H1 (cell line): ENCODE measurements around the gene KRT17. TPM values are rescaled to one million over a fixed set of nuclear protein-coding genes. Genes with fewer than 3 reads are reported as not detected.

Source experiments
- CTCF ChIA-PET: fragments of 300-600 bp; sonication (Branson Sonifier 250); formaldehyde crosslinking; loops from one replicate; lab custom pipeline; 2021; ENCODE audit not compliant: partially characterized antibody; lab: Charles Lee
- POLR2A ChIA-PET: fragments of 300-600 bp; sonication (Branson Sonifier 250); formaldehyde crosslinking; loops from one replicate; lab custom pipeline; 2021; ENCODE audit warnings: inconsistent platforms; ENCODE audit not compliant: partially characterized antibody; lab: Charles Lee
- DNase-seq, 2 experiments: peaks; one replicate each; pipeline versions ENCODE4 v3.0.0 to v3.0.0-alpha.2; 2010 to 2022; ENCODE audit warnings: low spot score in 2 of 2, low read depth in 1 of 2, mixed read lengths in 1 of 2
- FAIRE-seq: peaks from 2 replicates; lab custom pipeline; 2011; peaks lifted over from hg19 to GRCh38; lab: Jason Lieb, UNC
- H2AFZ ChIP-seq: 2 replicates; pipeline ENCODE4 v1.8.1; 2012; ENCODE audit warnings: low read length, inconsistent platforms
- H2AK5ac ChIP-seq: 2 replicates; pipeline ENCODE4 v1.6.1; 2013; ENCODE audit warnings: low read depth, low read length
- H2BK120ac ChIP-seq: replicated peaks from 2 replicates; pipeline ENCODE3; 2013; ENCODE audit warnings: low read depth, low read length, inconsistent platforms
- H2BK12ac ChIP-seq: 2 replicates; pipeline ENCODE4 v1.6.1; 2013; ENCODE audit warnings: low read depth, low read length
- H2BK15ac ChIP-seq: 2 replicates; pipeline ENCODE4 v1.6.1; 2013; ENCODE audit warnings: low read length
- H2BK20ac ChIP-seq: 2 replicates; pipeline ENCODE4 v1.6.1; 2013; ENCODE audit warnings: low read length
- H2BK5ac ChIP-seq: 2 replicates; pipeline ENCODE4 v1.6.1; 2013; ENCODE audit warnings: low read depth, low read length
- H3K14ac ChIP-seq: 2 replicates; pipeline ENCODE4 v1.6.1; 2013; ENCODE audit warnings: inconsistent platforms; ENCODE audit not compliant: insufficient read length
- H3K18ac ChIP-seq: 2 replicates; pipeline ENCODE4 v1.6.1; 2013; ENCODE audit warnings: low read length; ENCODE audit errors: extremely low read depth
- H3K23ac ChIP-seq: 2 replicates; pipeline ENCODE4 v1.6.1; 2013; ENCODE audit warnings: inconsistent platforms; ENCODE audit not compliant: insufficient read length
- H3K23me2 ChIP-seq: 2 replicates; pipeline ENCODE4 v1.6.1; 2013; ENCODE audit warnings: low read depth, low read length
- H3K27ac ChIP-seq: 2 replicates; pipeline ENCODE4 v1.6.1; 2011; ENCODE audit warnings: low read depth, low read length, inconsistent platforms
- H3K27me3 ChIP-seq, 4 experiments: replicated peaks in 1 of 4; 1 replicate in 1 of 4; 2 replicates in 3 of 4; pipeline versions ENCODE4 v1.6.1 to v1.8.1; 2011 to 2013; ENCODE audit warnings: low read length in 3 of 4, mild to moderate bottlenecking in 3 of 4, inconsistent platforms in 2 of 4, mixed read lengths in 2 of 4, moderate library complexity in 1 of 4; ENCODE audit not compliant: control insufficient read depth in 3 of 4, insufficient read depth in 3 of 4; ENCODE audit errors: extremely low read depth in 1 of 4
- H3K36me3 ChIP-seq, 4 experiments: 2 replicates each; pipeline versions ENCODE4 v1.6.1 to v1.8.1; 2011 to 2013; ENCODE audit warnings: mild to moderate bottlenecking in 4 of 4, low read length in 3 of 4, moderate library complexity in 2 of 4, control low read depth in 1 of 4, inconsistent platforms in 1 of 4; ENCODE audit not compliant: insufficient read depth in 4 of 4, control insufficient read depth in 2 of 4
- H3K4ac ChIP-seq: replicated peaks from 2 replicates; pipeline ENCODE3; 2013; ENCODE audit warnings: low read length, low read depth, mixed read lengths, inconsistent platforms; ENCODE audit not compliant: insufficient read length
- H3K4me1 ChIP-seq, 4 experiments: replicated peaks in 1 of 4; 1 replicate in 1 of 4; 2 replicates in 3 of 4; pipeline versions ENCODE4 v1.6.1 to v1.8.1; 2011 to 2013; ENCODE audit warnings: low read length in 3 of 4, inconsistent platforms in 2 of 4, mixed read lengths in 1 of 4; ENCODE audit not compliant: insufficient read depth in 4 of 4, control insufficient read depth in 3 of 4
- H3K4me2 ChIP-seq, 2 experiments: 2 replicates each; pipeline versions ENCODE4 v1.6.1 to v1.8.1; 2011 to 2013; ENCODE audit warnings: low read depth in 2 of 2, low read length in 2 of 2, control low read depth in 1 of 2, inconsistent platforms in 1 of 2, mild to moderate bottlenecking in 1 of 2; ENCODE audit not compliant: insufficient read depth in 1 of 2
- H3K4me3 ChIP-seq, 4 experiments: fragments of 200-600, 300-600 bp in 1 of 4; sonication (generic), shearing (Covaris generic), sonication (Bioruptor Twin) in 1 of 4; 2 replicates each; pipeline versions ENCODE4 v1.5.1 to v1.8.1; 2011 to 2016; ENCODE audit warnings: low read length in 4 of 4, low read depth in 3 of 4, control low read depth in 2 of 4, inconsistent platforms in 2 of 4, mild to moderate bottlenecking in 2 of 4, mixed read lengths in 1 of 4, moderate library complexity in 1 of 4; ENCODE audit not compliant: insufficient read depth in 2 of 4; ENCODE audit errors: extremely low read depth in 1 of 4
- H3K56ac ChIP-seq: replicated peaks from 2 replicates; pipeline ENCODE3; 2013; ENCODE audit warnings: low read depth, mild to moderate bottlenecking, mixed read lengths, low read length, inconsistent platforms; ENCODE audit not compliant: insufficient read length
- H3K79me1 ChIP-seq: 2 replicates; pipeline ENCODE4 v1.6.1; 2013; ENCODE audit warnings: low read depth, low read length, control low read depth
- H3K79me2 ChIP-seq, 2 experiments: 2 replicates each; pipeline versions ENCODE4 v1.6.1 to v1.8.1; 2012 to 2013; ENCODE audit warnings: low read length in 2 of 2, mild to moderate bottlenecking in 2 of 2, inconsistent platforms in 1 of 2; ENCODE audit not compliant: insufficient read depth in 2 of 2, control insufficient read depth in 1 of 2
- H3K9ac ChIP-seq, 4 experiments: replicated peaks in 1 of 4; 1 replicate in 1 of 4; 2 replicates in 3 of 4; pipeline versions ENCODE4 v1.6.1 to v1.8.1; 2011 to 2013; ENCODE audit warnings: low read depth in 3 of 4, low read length in 3 of 4, control low read depth in 2 of 4, mild to moderate bottlenecking in 2 of 4, moderate library complexity in 2 of 4, inconsistent platforms in 1 of 4; ENCODE audit errors: extremely low read depth in 1 of 4
- H3K9me3 ChIP-seq, 2 experiments: 2 replicates each; pipeline versions ENCODE4 v1.6.1 to v1.8.1; 2012 to 2013; ENCODE audit warnings: mild to moderate bottlenecking in 2 of 2, moderate library complexity in 2 of 2, control low read depth in 1 of 2, inconsistent platforms in 1 of 2, low read depth in 1 of 2, low read length in 1 of 2, mixed read lengths in 1 of 2; ENCODE audit not compliant: insufficient read depth in 2 of 2
- H4K20me1 ChIP-seq, 2 experiments: replicated peaks in 1 of 2; 2 replicates each; pipeline versions ENCODE3 to v1.8.1; 2011 to 2013; ENCODE audit warnings: inconsistent platforms in 2 of 2, low read length in 2 of 2, mild to moderate bottlenecking in 1 of 2; ENCODE audit not compliant: insufficient read depth in 2 of 2, control insufficient read depth in 1 of 2
- H4K5ac ChIP-seq: 2 replicates; pipeline ENCODE4 v1.6.1; 2013; ENCODE audit warnings: low read length, low read depth, mixed read lengths, inconsistent platforms; ENCODE audit not compliant: insufficient read length
- H4K8ac ChIP-seq: 2 replicates; pipeline ENCODE4 v1.8.0; 2013; ENCODE audit warnings: mild to moderate bottlenecking, moderate library complexity, low read length, inconsistent platforms; ENCODE audit not compliant: insufficient read depth; ENCODE audit errors: extremely low read depth
- H4K91ac ChIP-seq: replicated peaks from 2 replicates; pipeline ENCODE3; 2013; ENCODE audit warnings: low read length, mixed read lengths, inconsistent platforms; ENCODE audit not compliant: insufficient read length
- RFX5 ChIP-seq: IDR thresholded peaks from 2 replicates; pipeline ENCODE4 v1.6.1; 2011; ENCODE audit warnings: low read depth, low read length, improper control_type of control experiment, borderline replicate concordance
- SIN3A ChIP-seq, 2 experiments: IDR thresholded peaks in 1 of 2; conservative IDR thresholded peaks in 1 of 2; 2 replicates each; pipeline ENCODE4 v1.6.1; 2011 to 2012; ENCODE audit warnings: low read length in 2 of 2, improper control_type of control experiment in 1 of 2, low read depth in 1 of 2, mild to moderate bottlenecking in 1 of 2
- SP4 ChIP-seq: IDR thresholded peaks from 2 replicates; pipeline ENCODE4 v1.6.1; 2012; ENCODE audit warnings: low read length, inconsistent platforms
- TCF12 ChIP-seq: IDR thresholded peaks from 2 replicates; pipeline ENCODE4 v1.6.1; 2011; ENCODE audit warnings: low read depth, mild to moderate bottlenecking, low read length
- WGBS, 2 experiments: shearing (Covaris generic) in 1 of 2; methylation state at CpG; one replicate each; pipeline versions ENCODE4 v1.1.6 to v1.1.7; 2013 to 2015; ENCODE audit warnings: low lambda C conversion rate in 2 of 2, mixed read lengths in 2 of 2, inconsistent platforms in 1 of 2, low coverage in 1 of 2, missing lambda C conversion rate in 1 of 2; ENCODE audit not compliant: insufficient replicate concordance in 2 of 2, insufficient coverage in 1 of 2, insufficient read length in 1 of 2; ENCODE audit errors: extremely low coverage in 1 of 2, missing lambda C conversion rate in 1 of 2; 5-methylcytosine and 5-hydroxymethylcytosine counted together
- polyA plus RNA-seq, 7 experiments: library from polyadenylated mRNA; depleted of rRNA in 3 of 7; stranded (reverse) in 5 of 7; unstranded in 2 of 7; fragments of >200 nt in 5 of 7; fragments of 200-250 nt in 2 of 7; gene quantifications; 1 replicate in 5 of 7; 2 replicates in 1 of 7; 4 replicates in 1 of 7; pipeline versions ENCODE4 v1.2.1 to v1.2.3, GENCODE V29; 2011 to 2013; ENCODE audit warnings: missing spikeins in 2 of 7, mixed read lengths in 2 of 7
- total RNA-seq: library from RNA; stranded (reverse); fragmentation: NEBNext Ultra II Directional; extraction: Animal tissue kit (Norgen Biotek cat#: 25700); gene quantifications from 2 replicates; pipeline ENCODE4 v1.2.1, GENCODE V29; 2021
- TF ChIP-seq, protein P1 (sequence below): IDR thresholded peaks from 2 replicates; pipeline ENCODE4 v1.6.1; 2011; ENCODE audit warnings: low read length, improper control_type of control experiment

The KRT17 gene
- total and polyA plus RNA-seq, 2 of the 8 experiments (the other 6 are each of a cell fraction or from before 2014, with no cell fraction given) = 0.50 to 0.95 TPM

DNA sequence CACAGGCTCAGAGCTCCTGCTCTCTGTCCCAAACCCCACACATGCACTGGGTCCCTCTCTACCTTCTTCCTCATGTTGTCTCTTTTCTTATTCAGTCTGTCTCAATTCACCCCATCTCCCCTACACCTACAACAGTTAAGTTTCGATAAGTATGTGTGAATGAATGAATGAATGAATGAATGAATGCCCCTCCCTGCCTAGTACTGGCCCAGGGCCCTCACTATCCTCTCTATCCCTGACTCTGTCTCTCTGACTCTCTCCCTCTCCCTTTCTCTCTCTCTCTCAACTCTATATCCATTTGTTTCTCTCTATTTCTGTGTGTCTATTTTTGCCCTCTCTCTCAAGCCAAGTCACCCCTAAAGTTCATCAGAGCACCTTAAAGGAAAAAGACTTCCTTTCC lies 45.8 kb downstream of the KRT17 start:
- TF ChIP-seq SIN3A (conservative IDR thresholded peaks at IDR 0.05 in 1 of 2, IDR thresholded peaks at IDR 0.05 in 1 of 2; ENCODE audit: low read depth in 1 of 2, low read length in 2 of 2) = no peak
- TF ChIP-seq TCF12 = no peak
- no peak for TF ChIP-seq SP4
- no peak for TF ChIP-seq RFX5
- TF ChIP-seq, protein P1, sequence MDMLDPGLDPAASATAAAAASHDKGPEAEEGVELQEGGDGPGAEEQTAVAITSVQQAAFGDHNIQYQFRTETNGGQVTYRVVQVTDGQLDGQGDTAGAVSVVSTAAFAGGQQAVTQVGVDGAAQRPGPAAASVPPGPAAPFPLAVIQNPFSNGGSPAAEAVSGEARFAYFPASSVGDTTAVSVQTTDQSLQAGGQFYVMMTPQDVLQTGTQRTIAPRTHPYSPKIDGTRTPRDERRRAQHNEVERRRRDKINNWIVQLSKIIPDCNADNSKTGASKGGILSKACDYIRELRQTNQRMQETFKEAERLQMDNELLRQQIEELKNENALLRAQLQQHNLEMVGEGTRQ = no peak
- Histone ChIP-seq H3K18ac (no peak overlapping the region; the same call in 1 of the 2 replicates), H3K4me1 (peaks cover 0 to 4% (median 2%) of the 10 kb centered on the region in 4 experiments; a peak in 3 of 7 replicates), H3K14ac (no peak overlapping the region), H3K4me3 (no peak overlapping the region), H2AFZ (no peak overlapping the region; the same call in 1 of the 2 replicates), H3K36me3 (no peaks in the 10 kb centered on the region), H3K27me3 (peaks cover 0 to 2% (median 0%) of the 10 kb centered on the region in 4 experiments; a peak in 1 of 7 replicates), H3K23ac (no peak overlapping the region), H2BK20ac (no peak overlapping the region), H2AK5ac (no peak overlapping the region), H3K9ac (no peak overlapping the region), H4K91ac (no peak overlapping the region), H4K8ac (no peak overlapping the region), H3K9me3 (no peaks in the 10 kb centered on the region), H3K4ac (no peak overlapping the region), H2BK15ac (0 out of 2 replicates have a peak overlapping the region, but pooled peaks have one; percentile 20), H3K79me1 (no peaks in the 10 kb centered on the region), H3K27ac (no peak overlapping the region), H4K5ac (no peak overlapping the region), H2BK120ac (no peak overlapping the region), H2BK5ac (no peak overlapping the region), H4K20me1 (no peaks in the 10 kb centered on the region), H3K4me2 (no peak overlapping the region), H3K56ac (no peak overlapping the region), H2BK12ac (no peak overlapping the region), H3K79me2 (no peaks in the 10 kb centered on the region), H3K23me2 (no peaks in the 10 kb centered on the region)
- POLR2A ChIA-PET = interaction anchor here (0.9 to 2.7 kb wide), 4 partner anchors 9 to 111 kb away, joined by 3 to 11 read pairs (median 4); partner anchors contain the start of gene EIF1
- DNase-seq (no peak), FAIRE-seq (no peak)
- 100% methylated on average over 1 of the region's 1 CpG; no CpG with 5 or more reads in 1 of the 2 experiments for WGBS, 2 experiments
- CTCF ChIA-PET = interaction anchor here (0.6 to 3.0 kb wide), 26 partner anchors 8 to 1018 kb away, joined by 3 to 36 read pairs (median 5); partner anchors contain the start of genes KRT14 and KRT17
